Keratinocyte (primary cell): Measurements from ENCODE around the gene BEST2. TPM values are rescaled to one million over a fixed set of nuclear protein-coding genes. Genes with fewer than 3 reads are reported as not detected.

Source experiments
- DNase-seq: peaks from one replicate; pipeline ENCODE4 v3.0.0-alpha.2; 2011; ENCODE audit warnings: low read depth, missing footprints, low spot score
- FAIRE-seq: peaks from 2 replicates; lab custom pipeline; 2011; peaks lifted over from hg19 to GRCh38; lab: Jason Lieb, UNC
- H2AFZ ChIP-seq: 2 replicates; pipeline ENCODE4 v1.6.0; 2012; ENCODE audit warnings: low read length, control low read depth, inconsistent platforms; ENCODE audit not compliant: control insufficient read depth
- H3K27ac ChIP-seq: 2 replicates; pipeline ENCODE4 v1.5.1; 2011; ENCODE audit warnings: low read length; ENCODE audit not compliant: control insufficient read depth, insufficient read depth
- H3K27me3 ChIP-seq: 3 replicates; pipeline ENCODE4 v1.6.0; 2011; ENCODE audit warnings: low read length; ENCODE audit not compliant: control insufficient read depth, insufficient read depth; ENCODE audit errors: extremely low read depth
- H3K36me3 ChIP-seq, 2 experiments: 2 replicates in 1 of 2; 3 replicates in 1 of 2; pipeline ENCODE4 v1.5.1; 2011; ENCODE audit warnings: low read length in 2 of 2, mild to moderate bottlenecking in 1 of 2; ENCODE audit not compliant: control insufficient read depth in 2 of 2, insufficient read depth in 2 of 2; ENCODE audit errors: extremely low read depth in 1 of 2
- H3K4me1 ChIP-seq: 3 replicates; pipeline ENCODE4 v1.5.1; 2011; ENCODE audit warnings: low read length; ENCODE audit not compliant: control insufficient read depth, insufficient read depth; ENCODE audit errors: extremely low read depth
- H3K4me2 ChIP-seq: 3 replicates; pipeline ENCODE4 v1.6.0; 2011; ENCODE audit warnings: low read depth, low read length; ENCODE audit not compliant: control insufficient read depth, insufficient read depth; ENCODE audit errors: extremely low read depth
- H3K4me3 ChIP-seq, 3 experiments: fragments of 200-600 bp in 1 of 3; sonication (generic) in 1 of 3; 2 replicates in 2 of 3; 3 replicates in 1 of 3; pipeline ENCODE4 v1.5.1; 2011 to 2016; ENCODE audit warnings: low read length in 3 of 3, mild to moderate bottlenecking in 3 of 3, control low read depth in 2 of 3, inconsistent platforms in 1 of 3, low read depth in 1 of 3, mixed read lengths in 1 of 3, mixed run types in 1 of 3, moderate library complexity in 1 of 3; ENCODE audit not compliant: control insufficient read depth in 2 of 3, insufficient read depth in 2 of 3; ENCODE audit errors: extremely low read depth in 1 of 3
- H3K79me2 ChIP-seq: 2 replicates; pipeline ENCODE4 v1.6.0; 2012; ENCODE audit warnings: low read length; ENCODE audit not compliant: control insufficient read depth, insufficient read depth
- H3K9ac ChIP-seq: 3 replicates; pipeline ENCODE4 v1.6.0; 2011; ENCODE audit warnings: low read length; ENCODE audit not compliant: control insufficient read depth, insufficient read depth; ENCODE audit errors: extremely low read depth
- H3K9me1 ChIP-seq: 3 replicates; pipeline ENCODE4 v1.6.0; 2011; ENCODE audit warnings: low read length; ENCODE audit not compliant: control insufficient read depth, insufficient read depth; ENCODE audit errors: extremely low read depth
- H3K9me3 ChIP-seq: 2 replicates; pipeline ENCODE4 v1.5.1; 2012; ENCODE audit warnings: low read depth, low read length; ENCODE audit not compliant: control insufficient read depth
- H4K20me1 ChIP-seq: 3 replicates; pipeline ENCODE4 v1.6.0; 2011; ENCODE audit warnings: low read length; ENCODE audit not compliant: control insufficient read depth, insufficient read depth; ENCODE audit errors: extremely low read depth
- CTCF ChIP-seq, 3 experiments: IDR thresholded peaks in 1 of 3; conservative IDR thresholded peaks in 1 of 3; optimal IDR thresholded peaks in 1 of 3; 2 replicates in 2 of 3; 3 replicates in 1 of 3; pipeline versions ENCODE3 to v1.5.1; 2011; ENCODE audit warnings: low read length in 3 of 3, mild to moderate bottlenecking in 3 of 3, moderate library complexity in 2 of 3, control low read depth in 1 of 3, inconsistent platforms in 1 of 3; ENCODE audit not compliant: insufficient read depth in 2 of 3; ENCODE audit errors: extremely low read depth in 1 of 3
- EZH2 ChIP-seq: IDR thresholded peaks from one replicate; pipeline ENCODE4 v1.6.1; 2012; ENCODE audit warnings: inconsistent platforms, mild to moderate bottlenecking, low read length, moderate library complexity
- dilution Hi-C: fragments of 300-500 bp; cut with MboI; formaldehyde crosslinking; loops from one replicate; pipeline ENCODE4 v1.7.0; 2020; ENCODE audit warnings: low sequenced_read_pairs; ENCODE audit not compliant: extremely low pct_ligation_motif_present
- polyA plus RNA-seq, 5 experiments: library from polyadenylated mRNA; depleted of rRNA in 3 of 5; stranded (reverse) in 3 of 5; stranded (forward) in 1 of 5; unstranded in 1 of 5; fragments of >200 nt; gene quantifications; 1 replicate in 1 of 5; 2 replicates in 3 of 5; 3 replicates in 1 of 5; pipeline versions ENCODE4 v1.2.1 to v1.2.3, GENCODE V29; 2011 to 2012; ENCODE audit warnings: missing spikeins in 2 of 5, low read depth in 1 of 5, low replicate concordance in 1 of 5

BEST2 gene
- polyA plus RNA-seq, 1 donor (not counting 4 experiments of a cell fraction or from before 2014, with no cell fraction given) = not detected

- dilution Hi-C loops = no loop called here
Observed at GRCh38 chr19:12767666-12768065, 16.1 kb downstream of the BEST2 start.

GRCh38 chr19:12769689-12770088 is 18.1 kb downstream of the BEST2 start:
- TF ChIP-seq CTCF (optimal IDR thresholded peaks at IDR 0.05 in 1 of 3, IDR thresholded peaks at IDR 0.05 in 1 of 3, conservative IDR thresholded peaks at IDR 0.05 in 1 of 3; ENCODE audit: extremely low read depth in 1 of 3, insufficient read depth in 2 of 3, low read length in 3 of 3) = peak in 1 of 3 experiments; percentile 19
- TF ChIP-seq EZH2 = no peak
- Histone ChIP-seq H2AFZ (no peak overlapping the region), H3K9ac (no peak overlapping the region), H3K9me3 (no peaks in the 10 kb centered on the region), H3K4me2 (no peak overlapping the region), H3K27me3 (no peaks in the 10 kb centered on the region), H3K27ac (no peak overlapping the region), H3K36me3 (peaks cover 18 to 37% of the 10 kb centered on the region in 2 experiments), H3K9me1 (no peaks in the 10 kb centered on the region), H3K79me2 (peaks cover 3% of the 10 kb centered on the region), H4K20me1 (peaks cover 6% of the 10 kb centered on the region), H3K4me1 (peaks cover 8% of the 10 kb centered on the region), H3K4me3 (no peak overlapping the region)
- DNase-seq = no peak
- dilution Hi-C loops = no loop called here
- no peak for FAIRE-seq

More at GRCh38 chr19:12767666-12768065, 16.1 kb downstream of the BEST2 start:
- no peak overlapping the region for H2AFZ ChIP-seq
- H3K4me3 ChIP-seq = no peak overlapping the region
- H3K36me3 ChIP-seq = peaks cover 18 to 43% of the 10 kb centered on the region in 2 experiments
- DNase-seq (no peak), FAIRE-seq (no peak)
- H3K27ac ChIP-seq = no peak overlapping the region
- H3K9me1 ChIP-seq = no peaks in the 10 kb centered on the region
- H3K4me1 ChIP-seq = no peaks in the 10 kb centered on the region
- H3K9ac ChIP-seq = no peak overlapping the region
- peaks cover 6% of the 10 kb centered on the region for H4K20me1 ChIP-seq
- no peaks in the 10 kb centered on the region for H3K27me3 ChIP-seq
- no peaks in the 10 kb centered on the region for H3K79me2 ChIP-seq
- H3K9me3 ChIP-seq = no peaks in the 10 kb centered on the region
- H3K4me2 ChIP-seq = no peak overlapping the region
- TF ChIP-seq CTCF (optimal IDR thresholded peaks at IDR 0.05 in 1 of 3, IDR thresholded peaks at IDR 0.05 in 1 of 3, conservative IDR thresholded peaks at IDR 0.05 in 1 of 3; ENCODE audit: extremely low read depth in 1 of 3, insufficient read depth in 2 of 3, low read length in 3 of 3) = no peak
- TF ChIP-seq EZH2 = no peak
